Heart left ventricle (tissue), 16 donors: ENCODE measurements around the gene FAAP100. TPM values are rescaled to one million over a fixed set of nuclear protein-coding genes. Genes with fewer than 3 reads are reported as not detected.
"Not testable (repeated sequence)": the region's sequence is repeated elsewhere in the genome, so short reads cannot be mapped to it uniquely, and the experiment has no call there.

Source experiments
- ATAC-seq, 4 donors: fragments of 200-7000 bp; cut with Tn5 transposase; one replicate each; pipeline ENCODE4 v1.9.1; 2020 to 2022; ENCODE audit warnings: moderate library complexity in 4 of 4, mild to moderate bottlenecking in 3 of 4, moderate number of reproducible peaks in 1 of 4
- DNase-seq, 5 donors: peaks; one replicate each; pipeline ENCODE4 v3.0.0-alpha.2; 2020
- H3K27ac ChIP-seq, 12 donors: fragments of 200-600 bp; sonication (generic) in 4 of 12; one replicate each; pipeline versions ENCODE4 v1.5.0 to v1.8.0; 2016 to 2022; ENCODE audit warnings: mild to moderate bottlenecking in 2 of 12
- H3K27me3 ChIP-seq, 9 donors: fragments of 200-600 bp; sonication (generic) in 2 of 9; one replicate each; pipeline versions ENCODE4 v1.5.1 to v1.8.0; 2016 to 2022; ENCODE audit warnings: mild to moderate bottlenecking in 3 of 9
- H3K36me3 ChIP-seq, 9 donors: fragments of 200-600 bp; sonication (generic) in 2 of 9; one replicate each; pipeline versions ENCODE4 v1.5.0 to v1.8.0; 2018 to 2022; ENCODE audit warnings: mild to moderate bottlenecking in 2 of 9
- H3K4me1 ChIP-seq, 12 donors: fragments of 200-600 bp; sonication (generic) in 4 of 12; one replicate each; pipeline versions ENCODE4 v1.5.0 to v1.8.0; 2016 to 2022; ENCODE audit warnings: mild to moderate bottlenecking in 3 of 12
- H3K4me3 ChIP-seq, 12 donors: fragments of 200-600 bp; sonication (generic) in 4 of 12; one replicate each; pipeline versions ENCODE4 v1.5.0 to v1.8.0; 2017 to 2022; ENCODE audit warnings: mild to moderate bottlenecking in 9 of 12, moderate library complexity in 4 of 12
- H3K9me3 ChIP-seq, 12 donors: fragments of 200-600 bp; sonication (generic) in 4 of 12; one replicate each; pipeline versions ENCODE4 v1.5.0 to v1.8.0; 2016 to 2022; ENCODE audit warnings: mild to moderate bottlenecking in 1 of 12
- POLR2A ChIP-seq, 2 donors: fragments of 450-650 bp; IDR thresholded peaks; one replicate each; pipeline ENCODE4 v1.6.1; 2017; ENCODE audit warnings: antibody characterized with exemption in 2 of 2, mild to moderate bottlenecking in 2 of 2, moderate library complexity in 2 of 2
- WGBS, 4 donors: extraction: QIAGEN DNeasy Blood & Tissue Kit in 2 of 4; methylation state at CpG; one replicate each; pipeline versions ENCODE4 v1.1.5 to v1.1.7; 2013 to 2018; 5-methylcytosine and 5-hydroxymethylcytosine counted together
- intact Hi-C, 10 donors: fragments of 100-400 bp; cut with DNase I; formaldehyde crosslinking; loops; one replicate each; pipeline versions ENCODE4 v1.11.1 to v1.14.2; 2022
- polyA plus RNA-seq, 2 donors: library from polyadenylated mRNA; stranded (reverse); fragments of 200-250 nt; gene quantifications; one replicate each; pipeline ENCODE4 v1.2.3, GENCODE V29; 2013
- total RNA-seq, 9 donors: library from RNA; depleted of rRNA in 2 of 9; stranded (reverse); fragments of >200 nt in 2 of 9; fragmentation: NEBNext Ultra II Directional in 3 of 9; extraction: Animal tissue kit (Norgen Biotek cat#: 25700) in 3 of 9; gene quantifications; one replicate each; pipeline versions ENCODE4 v1.1.0 to v1.2.4, GENCODE V29; 2016 to 2023
- TF ChIP-seq, protein P1 (sequence below), 12 donors: fragments of 200-600 bp; sonication (generic) in 4 of 12; IDR thresholded peaks; one replicate each; pipeline versions ENCODE4 v1.5.0 to v1.8.0; 2018 to 2022; ENCODE audit warnings: antibody characterized with exemption in 12 of 12, mild to moderate bottlenecking in 5 of 12
- donor health status: ischemic (EF 13 %, LVEDD 7.1; RV severe dilation, severe dysfunction).
- donor health status: healthy with polysubstance abuse.
- donor health status: DM: no; HTN: yes; CAD: no.
- donor health status: DM: no; HTN: no; CAD: no.
- donor health status: ischemic (EF 25% LVEDD 6.9; RV normal size, moderate dysfunction).
- donor health status: ischemic (EF 25% LVEDD 5.7; RV mildly dilated, moderate dysfunction).
- donor health status: healthy.
- donor health status: DM: yes; HTN: yes; CAD: no.
- donor health status: ischemic (EF 35%, LVEDD 5.7; RV mildly dilated, moderate dysfunction).
- donor health status: nonischemic (EF 11% LVEDD 7.7; RV severe dilation, severe dysfunction).
- donor health status: DM: yes; HTN: yes; CAD: no.
- donor health status: PGD.
- donor health status: ischemic (EF 29% LVEDD 5.4; RV normal size, mild dysfunction).
- donor health status: nonischemic (EF 23%, LVEDD 6.1; RV moderate dilation, normal function).

The FAAP100 gene
- total and polyA plus RNA-seq, 11 donors = 10.1 to 21.6 (median 16.6) TPM

DNA sequence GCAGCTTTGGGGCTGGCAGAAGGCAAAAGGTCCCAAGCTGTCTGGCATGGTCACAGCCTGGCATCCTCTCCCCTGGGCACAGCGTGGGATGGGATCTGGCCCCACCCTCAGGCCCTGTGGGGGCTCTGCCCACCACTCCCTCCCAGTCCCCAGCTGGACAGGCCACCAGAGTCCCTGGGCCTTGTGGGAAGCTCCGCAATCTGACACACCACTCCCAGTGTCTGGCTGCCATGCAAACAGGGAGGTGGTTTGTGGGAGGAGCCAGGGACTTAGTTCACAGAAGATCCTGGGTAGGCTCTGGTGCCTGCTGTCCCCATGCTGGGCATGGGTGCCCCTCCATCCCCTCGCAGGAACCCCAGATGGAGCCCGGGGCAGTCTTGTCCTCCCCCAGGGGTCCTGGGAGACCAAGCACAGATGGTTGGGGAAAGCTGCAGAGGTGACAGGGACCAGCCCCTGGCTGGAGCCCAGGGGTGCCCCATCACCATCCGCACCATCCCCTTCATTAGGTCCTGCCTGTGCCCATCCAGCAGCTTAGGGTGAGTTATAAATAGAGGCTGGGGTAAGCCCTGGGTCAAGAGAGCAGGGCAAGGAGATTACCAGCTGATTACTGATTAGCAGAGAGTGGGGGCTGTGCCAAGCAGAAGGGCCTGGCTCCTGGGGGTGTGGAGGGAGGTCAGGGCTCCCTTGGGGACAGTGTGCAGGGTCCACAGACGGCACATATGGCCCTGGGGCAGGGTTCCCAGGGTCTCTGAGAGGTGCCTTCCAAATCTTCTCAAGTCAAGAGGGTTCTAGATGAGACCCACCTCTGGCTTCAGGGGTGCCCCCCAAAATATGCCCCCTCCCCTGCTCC lies 17.8 kb downstream of the FAAP100 start:
- intact Hi-C loops = loop anchor here in 7 of 10 donors (5.0 to 10.0 kb wide), 3 partner anchors 60 to 392 kb away; no protein-coding TSS in a partner anchor
- ATAC-seq (no peak), DNase-seq (no peak)
- H3K27me3 ChIP-seq = peaks cover 0 to 42% (median 30%) of the 10 kb centered on the region in 9 donors
- peaks cover 0 to 20% (median 16%) of the 10 kb centered on the region in 12 donors for H3K4me1 ChIP-seq
- H3K9me3 ChIP-seq = no peaks in the 10 kb centered on the region
- H3K27ac ChIP-seq = no peak overlapping the region
- H3K4me3 ChIP-seq = no peak overlapping the region
- peaks cover 0 to 9% (median 0%) of the 10 kb centered on the region in 9 donors for H3K36me3 ChIP-seq
- WGBS, 4 donors = 56 to 73% (median 65%) methylated on average over 4 to 6 of the region's 6 CpGs
- TF ChIP-seq, protein P1, sequence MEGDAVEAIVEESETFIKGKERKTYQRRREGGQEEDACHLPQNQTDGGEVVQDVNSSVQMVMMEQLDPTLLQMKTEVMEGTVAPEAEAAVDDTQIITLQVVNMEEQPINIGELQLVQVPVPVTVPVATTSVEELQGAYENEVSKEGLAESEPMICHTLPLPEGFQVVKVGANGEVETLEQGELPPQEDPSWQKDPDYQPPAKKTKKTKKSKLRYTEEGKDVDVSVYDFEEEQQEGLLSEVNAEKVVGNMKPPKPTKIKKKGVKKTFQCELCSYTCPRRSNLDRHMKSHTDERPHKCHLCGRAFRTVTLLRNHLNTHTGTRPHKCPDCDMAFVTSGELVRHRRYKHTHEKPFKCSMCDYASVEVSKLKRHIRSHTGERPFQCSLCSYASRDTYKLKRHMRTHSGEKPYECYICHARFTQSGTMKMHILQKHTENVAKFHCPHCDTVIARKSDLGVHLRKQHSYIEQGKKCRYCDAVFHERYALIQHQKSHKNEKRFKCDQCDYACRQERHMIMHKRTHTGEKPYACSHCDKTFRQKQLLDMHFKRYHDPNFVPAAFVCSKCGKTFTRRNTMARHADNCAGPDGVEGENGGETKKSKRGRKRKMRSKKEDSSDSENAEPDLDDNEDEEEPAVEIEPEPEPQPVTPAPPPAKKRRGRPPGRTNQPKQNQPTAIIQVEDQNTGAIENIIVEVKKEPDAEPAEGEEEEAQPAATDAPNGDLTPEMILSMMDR (IDR thresholded peaks at IDR 0.05) = no peak
- TF ChIP-seq POLR2A (IDR thresholded peaks at IDR 0.05) = no peak

DNA sequence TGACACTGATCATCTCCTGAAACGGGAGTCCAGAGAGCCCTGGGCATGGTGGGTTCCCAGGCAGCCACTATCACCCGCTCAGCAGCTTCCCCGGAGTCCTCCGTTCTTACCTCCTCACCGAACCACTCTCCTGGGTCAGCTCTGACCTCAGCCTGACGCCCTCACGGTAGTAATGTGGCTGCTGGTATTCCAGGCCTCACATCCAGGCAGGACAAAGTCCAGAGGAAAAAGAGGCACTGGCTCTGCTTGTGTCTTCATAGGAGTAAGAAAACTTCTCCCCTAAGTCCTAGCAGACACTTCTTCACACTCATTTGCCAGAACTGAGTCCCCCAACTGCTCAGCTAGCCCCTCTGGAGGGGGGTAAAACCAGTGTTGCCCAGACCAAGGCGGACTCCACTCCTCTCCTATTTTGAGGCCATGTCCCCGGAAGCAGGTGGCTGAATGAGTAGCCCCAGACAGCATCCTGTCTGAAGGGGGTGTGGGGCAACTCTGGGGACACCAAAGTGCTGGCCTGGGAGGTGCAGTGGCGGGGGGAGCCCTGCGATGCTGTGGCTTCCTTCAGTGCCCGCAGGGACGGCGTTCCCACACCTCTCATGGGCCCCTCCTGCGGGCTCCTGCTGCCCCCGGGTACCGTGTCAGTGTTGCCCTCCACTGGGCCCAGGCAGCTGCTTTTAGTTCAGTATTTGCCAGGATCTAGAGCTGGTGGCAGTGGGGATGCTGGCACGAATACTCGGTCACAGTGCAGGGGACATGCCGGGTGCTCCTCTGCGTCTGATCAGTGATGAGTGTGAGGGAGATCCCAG lies 18.6 kb downstream of the FAAP100 start:
- H3K27me3 ChIP-seq = peaks cover 0 to 46% (median 30%) of the 10 kb centered on the region in 9 donors
- no peak for DNase-seq

DNA sequence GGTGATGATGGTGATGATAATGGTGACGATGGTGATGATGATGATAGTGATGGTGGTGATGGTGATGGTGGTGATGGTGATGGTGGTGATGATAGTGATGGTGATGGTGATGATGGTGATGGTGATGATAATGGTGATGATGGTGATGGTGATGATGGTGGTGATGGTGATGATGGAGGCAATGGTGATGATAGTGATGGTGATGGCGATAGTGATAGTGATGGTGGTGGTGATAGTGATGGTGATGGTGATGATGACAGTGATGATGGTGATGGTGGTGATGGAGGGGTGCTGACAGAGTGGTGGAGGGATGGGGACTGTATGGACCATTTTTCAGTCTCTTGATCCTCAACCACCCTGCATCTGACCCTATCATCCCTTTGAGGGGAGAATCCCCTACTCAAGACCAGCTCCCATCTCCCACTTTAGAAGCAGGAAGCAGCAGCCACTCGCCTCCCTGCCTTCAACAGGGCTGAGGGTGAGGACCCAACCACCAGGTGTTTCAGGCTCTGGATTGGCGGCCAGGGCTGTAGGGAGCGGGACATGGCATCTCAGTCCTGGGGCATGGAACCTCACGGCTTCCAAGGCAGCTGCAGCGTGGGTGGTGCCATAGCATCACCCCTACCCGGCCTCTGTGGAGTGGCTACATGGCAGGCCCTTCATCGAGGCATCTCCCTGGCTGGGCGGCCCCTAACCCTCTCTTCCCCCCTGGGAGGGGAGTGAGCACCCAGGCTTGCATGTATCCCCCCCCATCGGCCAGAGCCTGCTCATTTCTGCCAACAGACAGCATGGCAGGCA lies 19.5 kb downstream of the FAAP100 start:
- intact Hi-C loops = loop anchor here in 1 of 10 donors (10.0 kb wide), 1 partner anchor 58 kb away; no protein-coding TSS in a partner anchor
- H3K9me3 ChIP-seq = no peaks in the 10 kb centered on the region
- H3K4me3 ChIP-seq = no peak overlapping the region
- 90 to 94% (median 93%) methylated on average over 7 to 11 of the region's 11 CpGs for WGBS, 4 donors
- H3K27me3 ChIP-seq = peaks cover 0 to 45% (median 28%) of the 10 kb centered on the region in 9 donors
- peaks cover 0 to 19% (median 15%) of the 10 kb centered on the region in 12 donors for H3K4me1 ChIP-seq
- TF ChIP-seq, protein P1 (IDR thresholded peaks at IDR 0.05) = no peak
- TF ChIP-seq POLR2A (IDR thresholded peaks at IDR 0.05) = no peak
- H3K27ac ChIP-seq = no peak overlapping the region
- no peaks in the 10 kb centered on the region for H3K36me3 ChIP-seq
- DNase-seq = no peak
- ATAC-seq = no peak

More for the DNA sequence above, 18.6 kb downstream of the FAAP100 start:
- intact Hi-C loops = loop anchor here in 1 of 10 donors (10.0 kb wide), 1 partner anchor 59 kb away; no protein-coding TSS in a partner anchor
- Histone ChIP-seq H3K4me1 (peaks cover 0 to 20% (median 16%) of the 10 kb centered on the region in 12 donors), H3K27ac (no peak overlapping the region), H3K4me3 (no peak overlapping the region), H3K36me3 (peaks cover 0 to 6% (median 0%) of the 10 kb centered on the region in 9 donors), H3K9me3 (no peaks in the 10 kb centered on the region)
- ATAC-seq = no peak
- TF ChIP-seq, protein P1 (IDR thresholded peaks at IDR 0.05) = no peak
- TF ChIP-seq POLR2A (IDR thresholded peaks at IDR 0.05) = no peak
- 61 to 73% (median 70%) methylated on average over 18 to 21 of the region's 21 CpGs for WGBS, 4 donors

DNA sequence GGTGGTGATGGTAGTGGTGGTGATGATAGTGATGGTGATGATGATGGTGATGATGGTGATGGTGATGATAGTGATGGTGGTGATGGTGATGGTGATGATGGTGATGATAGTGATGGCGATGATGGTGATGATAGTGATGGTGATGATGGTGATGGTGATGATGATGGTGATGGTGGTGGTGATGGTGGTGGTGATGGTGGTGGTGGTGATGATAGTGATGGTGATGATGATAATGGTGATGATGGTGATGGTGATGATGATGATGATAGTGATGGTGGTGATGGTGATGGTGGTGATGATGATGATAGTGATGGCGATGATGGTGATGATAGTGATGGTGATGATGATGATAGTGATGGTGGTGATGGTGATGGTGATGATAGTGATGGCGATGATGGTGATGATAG lies 20.2 kb downstream of the FAAP100 start:
- not testable (repeated sequence) for H3K9me3 ChIP-seq, H3K4me3 ChIP-seq, DNase-seq, H3K27ac ChIP-seq, ATAC-seq, H3K36me3 ChIP-seq
- Histone ChIP-seq H3K27me3 (peaks cover 3 to 45% (median 21%) of the 10 kb centered on the region in 9 donors), H3K4me1 (peaks cover 0 to 17% (median 9%) of the 10 kb centered on the region in 12 donors)
- WGBS, 4 donors = 92 to 97% (median 95%) methylated on average over 3 of the region's 3 CpGs
- intact Hi-C loops = loop anchor here in 1 of 10 donors (10.0 kb wide), 1 partner anchor 57 kb away; no protein-coding TSS in a partner anchor

DNA sequence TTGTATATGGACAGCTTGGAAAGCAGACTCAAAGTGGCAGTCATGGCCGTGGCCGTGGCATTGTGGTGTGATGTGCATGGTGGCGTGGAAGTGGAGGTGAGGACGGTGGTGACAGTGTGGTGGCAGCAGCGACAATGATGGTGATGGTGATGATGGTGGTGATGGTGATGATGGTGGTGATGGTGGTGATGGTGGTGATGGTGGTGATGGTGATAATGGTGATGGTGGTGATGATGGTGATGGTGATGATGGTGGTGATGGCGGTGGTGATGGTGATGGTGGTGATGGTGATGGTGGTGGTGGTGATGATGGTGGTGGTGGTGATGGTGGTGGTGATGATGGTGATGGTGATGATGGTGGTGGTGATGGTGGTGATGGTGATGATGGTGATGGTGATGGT lies 21.1 kb downstream of the FAAP100 start:
- not testable (repeated sequence) for H3K4me3 ChIP-seq, H3K9me3 ChIP-seq, H3K36me3 ChIP-seq, DNase-seq, ATAC-seq, H3K4me1 ChIP-seq, H3K27ac ChIP-seq
- 81 to 89% (median 82%) methylated on average over 6 of the region's 6 CpGs for WGBS, 4 donors
- intact Hi-C loops = loop anchor here in 1 of 10 donors (10.0 kb wide), 1 partner anchor 56 kb away; no protein-coding TSS in a partner anchor
- H3K27me3 ChIP-seq = peaks cover 0 to 42% (median 15%) of the 10 kb centered on the region in 9 donors
